Posterior cingulate gyrus (tissue), 11 donors: ENCODE data around the gene RAB7B.
"Not testable (repeated sequence)": the region's sequence is repeated elsewhere in the genome, so short reads cannot be mapped to it uniquely, and the experiment has no call there.

Experiments
- DNase-seq, 10 donors: peaks; one replicate each; pipeline versions ENCODE4 v3.0.0 to v3.0.0-alpha.2; 2020 to 2021; ENCODE audit warnings: mixed read lengths in 3 of 10
- intact Hi-C: fragments of 100-400 bp; cut with DNase I; formaldehyde crosslinking; loops from one replicate; pipeline ENCODE4 v1.15.1; 2023

RAB7B gene

GRCh38 chr1:206002871-206003801 lies at the start of gene RAB7B:
Gene RAB7B (minus strand): TSS chr1:206003395. CDS start chr1:205994135, 9,260 bp downstream.
- DNase-seq = peak in 5 of 10 donors; percentile 35 to 89 (median 45)
- intact Hi-C loops = no loop called here

- DNase-seq, intact Hi-C loops: not testable (repeated sequence)
Observed at GRCh38 chr1:206052231-206052865, 49.2 kb upstream of the RAB7B start.

- DNase-seq = no peak
- intact Hi-C loops = no loop called here
Observed at GRCh38 chr1:206050655-206051235, 47.5 kb upstream of the RAB7B start.

- intact Hi-C loops = no loop called here
- no peak for DNase-seq
Observed at GRCh38 chr1:206049919-206050600, 46.9 kb upstream of the RAB7B start.

- intact Hi-C loops = no loop called here
- no peak for DNase-seq
Observed at GRCh38 chr1:206049293-206049692, 46.1 kb upstream of the RAB7B start.

- intact Hi-C loops = no loop called here
Observed at GRCh38 chr1:206048582-206048981, 45.4 kb upstream of the RAB7B start.

GRCh38 chr1:206047271-206047670 lies 44.1 kb upstream of the RAB7B start:
- intact Hi-C loops = no loop called here
- no peak for DNase-seq

More at GRCh38 chr1:206048582-206048981, 45.4 kb upstream of the RAB7B start:
- DNase-seq = no peak

- DNase-seq = no peak
- intact Hi-C loops = no loop called here
Observed at GRCh38 chr1:206041640-206042039, 38.4 kb upstream of the RAB7B start.

- intact Hi-C loops = no loop called here
- no peak for DNase-seq
Observed at GRCh38 chr1:206040328-206040727, 37.1 kb upstream of the RAB7B start.

- intact Hi-C loops = no loop called here
- DNase-seq = no peak
Observed at GRCh38 chr1:206039046-206039973, 36.1 kb upstream of the RAB7B start.

- no peak for DNase-seq
Observed at GRCh38 chr1:206037581-206037980, 34.4 kb upstream of the RAB7B start.

GRCh38 chr1:206036663-206037455 lies 33.7 kb upstream of the RAB7B start:
- intact Hi-C loops = no loop called here
- DNase-seq = no peak

More at GRCh38 chr1:206037581-206037980, 34.4 kb upstream of the RAB7B start:
- intact Hi-C loops = no loop called here

- DNase-seq = no peak
- intact Hi-C loops = no loop called here
Observed at GRCh38 chr1:206035027-206035426, 31.8 kb upstream of the RAB7B start.

GRCh38 chr1:206032380-206033140 lies 29.4 kb upstream of the RAB7B start:
- no peak for DNase-seq
- intact Hi-C loops = loop anchor here (5.0 kb wide), 1 partner anchor 75 kb away; no protein-coding TSS in a partner anchor

- intact Hi-C loops = loop anchor here (5.0 kb wide), 1 partner anchor 77 kb away; no protein-coding TSS in a partner anchor
- peak; percentile 45 to 95 (median 72) for DNase-seq
Observed at GRCh38 chr1:206030714-206031113, 27.5 kb upstream of the RAB7B start.

- intact Hi-C loops = loop anchor here (5.0 kb wide), 1 partner anchor 77 kb away; no protein-coding TSS in a partner anchor
- DNase-seq = no peak
Observed at GRCh38 chr1:206030191-206030590, 27.0 kb upstream of the RAB7B start.

GRCh38 chr1:206029484-206029883 lies 26.3 kb upstream of the RAB7B start:
- no peak for DNase-seq
- intact Hi-C loops = no loop called here
